GM08714 (cell line): ENCODE data around the gene GPR156.
"Not testable (repeated sequence)": the region's sequence is repeated elsewhere in the genome, so short reads cannot be mapped to it uniquely, and the experiment has no call there.

Experiments
- H3K4me3 ChIP-seq: fragments of 200-500 bp; sonication (Bioruptor generic); 2 replicates; pipeline ENCODE4 v1.5.1; 2014; ENCODE audit warnings: mild to moderate bottlenecking, low read length, inconsistent platforms
- ZNF274 ChIP-seq: IDR thresholded peaks from 2 replicates; pipeline ENCODE4 v1.6.1; 2012; ENCODE audit warnings: mild to moderate bottlenecking, low read depth, low read length

The GPR156 gene

DNA sequence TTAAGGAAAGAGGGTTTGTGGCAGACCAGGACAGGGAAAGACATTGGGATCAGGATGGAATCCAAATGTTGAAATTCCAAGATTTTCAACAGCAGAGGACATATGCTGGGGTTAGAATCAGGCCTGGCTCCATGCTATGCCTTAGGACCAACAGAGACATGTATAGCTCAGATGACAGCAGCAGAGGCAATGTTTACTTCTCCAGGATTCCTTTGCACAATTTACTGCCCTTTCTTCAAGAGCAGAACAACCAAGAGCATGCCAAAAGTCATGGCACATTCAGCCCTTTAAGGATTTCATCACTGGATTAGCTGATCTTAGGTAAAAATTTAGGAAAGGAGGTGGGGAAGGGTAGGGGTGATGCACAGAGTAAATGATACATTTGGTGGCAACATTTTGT lies 121.2 kb downstream of the GPR156 start:
- no peak overlapping the region for H3K4me3 ChIP-seq
- TF ChIP-seq ZNF274 = no peak

DNA sequence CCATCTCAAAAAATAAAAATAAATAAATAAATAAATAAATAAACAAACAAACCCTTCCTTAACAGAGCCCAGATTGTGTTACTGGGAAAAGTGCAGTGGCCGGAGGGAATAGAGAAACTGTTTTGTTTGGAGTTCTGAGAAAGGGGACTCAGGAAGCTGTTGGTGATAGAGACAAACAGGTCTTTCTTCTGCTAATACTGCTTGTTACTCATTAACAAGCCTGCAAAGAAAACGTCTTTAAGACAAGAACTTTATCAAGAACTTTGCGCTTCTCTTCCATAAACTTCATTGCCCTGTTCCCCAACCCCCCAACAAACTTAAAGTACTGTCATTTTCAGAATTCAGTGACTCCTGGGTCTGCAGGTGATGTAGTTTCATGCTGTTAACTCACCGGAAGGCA lies 122.0 kb downstream of the GPR156 start:
- H3K4me3 ChIP-seq = no peak overlapping the region
- TF ChIP-seq ZNF274 = no peak

DNA sequence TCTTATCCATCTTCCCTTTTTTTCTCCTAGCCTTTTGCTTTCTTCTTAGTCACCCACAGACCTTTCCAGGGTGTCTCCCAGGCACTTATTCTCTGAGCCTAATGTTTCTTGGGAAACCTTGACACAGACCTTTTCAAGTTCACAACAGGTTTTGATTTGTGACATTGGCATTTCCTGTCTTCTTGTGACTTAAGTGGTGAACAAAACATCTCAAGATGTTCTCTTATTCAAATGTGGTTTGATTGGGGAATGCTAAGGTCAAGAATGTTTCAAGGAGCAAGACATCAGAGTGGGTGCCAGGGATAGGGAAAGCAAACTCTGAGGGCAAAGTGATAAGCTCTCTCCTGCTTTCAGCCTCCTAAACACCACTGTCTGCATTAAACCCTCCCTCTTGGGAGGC lies 122.6 kb downstream of the GPR156 start:
- no peak for TF ChIP-seq ZNF274
- H3K4me3 ChIP-seq = no peak overlapping the region

DNA sequence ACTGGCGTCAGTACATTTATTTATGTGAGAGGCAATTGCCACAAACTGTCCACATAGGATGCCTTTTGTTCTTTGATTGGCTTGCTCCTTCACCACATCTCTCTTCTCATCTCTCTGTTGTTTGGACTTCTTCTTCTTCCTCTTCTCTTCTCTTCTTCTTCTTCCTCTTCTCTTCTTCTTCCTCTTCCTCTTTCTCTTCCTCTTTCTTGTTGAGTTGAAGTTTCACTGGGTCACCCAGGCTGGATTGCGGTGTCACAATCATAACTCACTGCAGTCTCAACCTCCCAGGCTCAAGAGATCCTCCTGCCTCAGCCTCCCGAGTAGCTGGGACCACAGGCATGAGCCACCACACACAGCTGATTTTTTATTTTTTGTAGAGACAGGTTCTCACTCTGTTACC lies 123.1 kb downstream of the GPR156 start:
- TF ChIP-seq ZNF274 = no peak
- no peak overlapping the region for H3K4me3 ChIP-seq

DNA sequence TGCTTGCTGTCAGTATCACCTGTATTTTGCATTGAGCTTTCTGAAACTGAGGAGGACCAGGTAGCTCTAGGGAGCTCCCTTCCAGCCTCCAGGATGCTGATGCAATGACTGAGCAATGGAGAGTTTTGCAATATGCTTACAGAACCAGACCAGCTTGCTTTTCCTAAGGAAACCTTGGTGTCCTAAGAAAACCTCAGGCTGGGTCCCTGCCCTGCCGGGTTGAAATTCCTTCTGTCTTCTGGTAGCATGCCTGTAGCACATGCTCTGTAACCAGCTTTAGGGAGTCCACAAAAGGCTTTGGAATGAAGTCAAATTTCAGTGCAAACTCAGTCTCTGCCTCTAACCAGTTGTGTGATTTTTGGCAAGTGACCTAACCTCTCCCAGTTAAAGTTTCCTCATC lies 125.0 kb downstream of the GPR156 start:
- no peak overlapping the region for H3K4me3 ChIP-seq
- no peak for TF ChIP-seq ZNF274

DNA sequence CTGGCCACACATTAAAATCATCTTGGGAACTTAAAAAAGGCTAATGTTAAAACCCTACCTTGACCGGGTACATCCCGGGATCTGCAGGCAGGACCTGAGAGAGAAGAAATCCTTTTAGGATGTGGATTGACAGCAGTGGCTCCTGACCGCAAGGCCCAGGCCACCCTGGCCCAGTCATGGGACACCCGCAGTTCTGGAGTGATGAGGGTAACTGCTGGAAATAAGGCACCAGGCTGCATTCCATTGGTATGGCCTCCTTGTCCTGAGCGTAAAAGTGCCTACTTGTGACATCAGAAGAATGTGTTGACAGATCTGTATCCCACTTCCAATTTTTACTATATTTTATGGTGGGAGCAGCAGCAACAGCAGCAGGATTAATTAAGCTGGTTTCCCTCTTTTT lies 127.3 kb downstream of the GPR156 start:
- no peak for TF ChIP-seq ZNF274
- H3K4me3 ChIP-seq = no peak overlapping the region

DNA sequence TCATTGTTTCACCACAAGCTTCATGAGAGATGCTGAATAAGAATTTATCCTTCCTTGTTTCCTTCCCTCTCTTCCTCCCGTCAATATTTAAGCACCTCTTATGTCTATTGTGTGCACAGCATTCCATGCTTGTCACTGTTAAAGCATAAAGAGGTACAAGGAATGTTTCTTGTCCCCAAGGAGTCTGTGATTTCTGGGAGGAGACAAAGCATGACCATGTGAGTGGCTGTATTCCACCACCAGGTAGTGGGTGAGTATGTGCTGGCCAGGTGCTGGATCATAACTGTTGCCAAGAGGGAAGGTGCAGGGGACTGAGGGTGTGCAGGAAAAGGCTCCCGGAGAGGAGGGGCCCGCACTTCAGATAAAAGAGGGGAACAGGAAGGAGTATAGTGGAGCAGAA lies 127.9 kb downstream of the GPR156 start:
- TF ChIP-seq ZNF274 = no peak
- H3K4me3 ChIP-seq = no peak overlapping the region

DNA sequence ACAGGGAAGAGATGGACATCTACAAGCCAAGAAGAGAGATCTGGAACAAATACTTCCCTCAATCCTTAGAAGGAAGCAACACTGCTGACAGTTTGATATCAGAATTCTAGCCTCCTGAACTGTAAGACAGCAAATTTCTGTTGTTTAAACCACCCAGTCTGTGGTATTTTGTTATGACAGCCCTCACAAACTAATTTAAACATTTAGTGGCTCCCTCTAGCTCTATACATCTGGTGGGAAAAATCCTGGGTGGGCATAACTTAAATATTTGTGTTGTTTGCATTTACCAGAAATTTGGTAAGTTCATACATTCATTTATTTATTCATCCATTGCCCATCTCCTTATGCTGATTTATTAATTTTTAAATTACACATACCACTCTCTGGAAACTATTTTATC lies 128.3 kb downstream of the GPR156 start:
- H3K4me3 ChIP-seq = no peak overlapping the region
- no peak for TF ChIP-seq ZNF274

DNA sequence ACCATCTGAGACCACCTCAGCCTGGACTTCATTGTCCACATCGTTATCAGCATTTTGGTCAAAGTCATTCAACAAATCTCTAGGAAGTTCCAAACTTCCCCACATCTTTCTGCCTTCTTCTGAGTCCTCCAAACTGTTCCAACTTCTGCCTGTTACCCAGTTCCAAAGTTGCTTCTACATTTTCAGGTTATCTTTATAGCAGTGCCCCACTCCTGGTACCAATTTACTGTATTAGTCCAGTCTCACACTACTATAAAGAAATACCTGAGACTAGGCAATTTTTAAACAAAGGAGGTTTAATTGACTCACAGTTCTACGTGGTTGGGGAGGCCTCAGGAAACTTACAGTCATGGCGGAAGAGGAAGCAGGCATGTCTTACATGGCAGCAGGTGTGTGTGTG lies 129.3 kb downstream of the GPR156 start:
- H3K4me3 ChIP-seq = not testable (repeated sequence)

DNA sequence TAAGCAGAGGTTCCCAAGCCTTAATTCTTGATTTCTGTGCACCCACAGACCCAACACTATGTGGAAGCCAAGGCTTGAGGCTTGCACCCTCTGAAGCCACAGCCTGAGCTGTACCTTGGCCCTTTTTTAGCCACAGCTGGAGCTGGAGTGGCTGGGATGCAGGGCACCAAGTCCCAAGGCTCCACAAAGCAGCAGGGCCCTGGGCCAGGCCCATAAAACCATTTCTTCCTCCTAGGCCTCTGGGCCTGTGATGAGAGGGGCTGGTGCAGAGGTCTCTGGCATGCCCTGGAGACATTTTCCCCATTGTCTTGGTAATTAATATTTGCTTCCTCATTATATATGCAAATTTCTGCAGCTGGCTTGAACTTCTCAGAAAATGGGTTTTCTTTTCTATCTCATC lies 129.9 kb downstream of the GPR156 start:
- no peak overlapping the region for H3K4me3 ChIP-seq
- no peak for TF ChIP-seq ZNF274

DNA sequence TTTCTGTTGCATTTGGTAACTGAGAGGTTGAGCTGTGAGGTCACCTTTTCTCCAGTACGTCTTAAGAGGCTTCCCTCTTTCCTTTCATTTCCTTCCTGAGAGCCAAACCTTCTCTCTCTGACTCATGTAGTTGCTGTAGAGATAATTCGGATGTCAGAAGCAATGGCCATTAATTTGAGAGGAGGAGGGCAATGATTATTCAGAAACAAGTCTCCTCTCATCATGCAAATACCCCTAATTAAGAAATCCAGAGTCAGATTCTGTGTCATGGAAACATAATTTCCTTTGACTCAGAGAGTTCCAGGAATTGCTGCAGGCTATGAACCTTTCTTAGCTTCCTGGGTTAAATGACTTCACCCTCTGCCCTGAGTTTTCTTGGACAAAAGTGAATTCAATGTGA lies 131.7 kb downstream of the GPR156 start:
- no peak overlapping the region for H3K4me3 ChIP-seq
- TF ChIP-seq ZNF274 = no peak

DNA sequence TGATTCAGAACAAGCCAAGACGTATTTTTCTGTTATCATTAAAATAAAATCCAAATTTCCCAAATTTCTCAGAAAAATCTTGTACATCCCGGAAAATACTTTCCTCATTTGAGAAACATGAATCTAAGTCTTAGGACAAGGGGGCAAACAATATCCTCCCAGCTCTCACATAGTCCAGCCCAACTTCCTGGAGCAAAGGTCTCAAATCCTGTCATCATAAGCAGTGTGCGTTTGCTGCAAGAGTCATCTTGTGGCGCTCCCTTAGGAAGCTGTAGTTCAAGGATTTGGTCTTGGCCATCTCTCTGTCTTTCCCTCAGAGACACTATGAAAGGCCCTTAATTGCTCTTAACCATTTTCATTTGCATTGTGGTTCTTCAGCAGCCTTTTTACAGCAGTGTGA lies 133.2 kb downstream of the GPR156 start:
- no peak overlapping the region for H3K4me3 ChIP-seq
- TF ChIP-seq ZNF274 = no peak

DNA sequence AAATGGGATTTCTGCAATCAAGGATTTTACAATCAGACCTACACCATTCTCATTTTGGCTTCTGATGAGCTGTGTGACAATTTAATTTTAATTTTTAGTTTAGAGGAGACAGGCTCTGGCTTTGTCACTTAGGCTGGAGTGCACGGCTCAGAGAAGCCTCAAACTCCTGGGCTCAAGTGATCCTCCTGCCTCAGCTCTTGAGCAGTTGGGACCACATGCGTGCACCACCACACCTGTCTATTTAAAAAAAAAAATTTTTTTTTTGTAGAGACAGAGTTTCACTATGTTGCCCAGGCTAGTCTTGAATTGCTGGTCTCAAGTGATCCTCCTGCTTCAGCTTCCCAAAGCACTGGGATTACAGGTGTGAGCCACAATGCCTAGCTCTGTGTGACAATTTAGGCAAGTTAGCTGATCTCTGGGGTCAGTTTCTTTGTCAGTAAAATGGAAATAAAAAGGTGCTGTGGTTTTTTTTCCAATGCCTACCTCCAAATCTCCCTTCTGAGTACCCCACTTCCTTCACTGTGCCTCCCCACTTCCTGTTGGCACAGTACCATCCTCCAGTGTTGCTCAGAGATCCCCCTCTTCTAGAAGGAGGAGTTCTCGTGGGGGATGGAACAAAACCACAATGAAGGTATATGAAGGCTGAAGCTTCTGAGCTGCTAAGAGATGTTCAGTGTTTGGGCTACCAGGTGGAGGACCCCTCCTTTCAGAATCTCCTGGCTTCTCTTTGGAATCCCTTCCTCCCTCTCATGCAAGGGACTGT lies 136.7 kb downstream of the GPR156 start:
- TF ChIP-seq ZNF274 = no peak

DNA sequence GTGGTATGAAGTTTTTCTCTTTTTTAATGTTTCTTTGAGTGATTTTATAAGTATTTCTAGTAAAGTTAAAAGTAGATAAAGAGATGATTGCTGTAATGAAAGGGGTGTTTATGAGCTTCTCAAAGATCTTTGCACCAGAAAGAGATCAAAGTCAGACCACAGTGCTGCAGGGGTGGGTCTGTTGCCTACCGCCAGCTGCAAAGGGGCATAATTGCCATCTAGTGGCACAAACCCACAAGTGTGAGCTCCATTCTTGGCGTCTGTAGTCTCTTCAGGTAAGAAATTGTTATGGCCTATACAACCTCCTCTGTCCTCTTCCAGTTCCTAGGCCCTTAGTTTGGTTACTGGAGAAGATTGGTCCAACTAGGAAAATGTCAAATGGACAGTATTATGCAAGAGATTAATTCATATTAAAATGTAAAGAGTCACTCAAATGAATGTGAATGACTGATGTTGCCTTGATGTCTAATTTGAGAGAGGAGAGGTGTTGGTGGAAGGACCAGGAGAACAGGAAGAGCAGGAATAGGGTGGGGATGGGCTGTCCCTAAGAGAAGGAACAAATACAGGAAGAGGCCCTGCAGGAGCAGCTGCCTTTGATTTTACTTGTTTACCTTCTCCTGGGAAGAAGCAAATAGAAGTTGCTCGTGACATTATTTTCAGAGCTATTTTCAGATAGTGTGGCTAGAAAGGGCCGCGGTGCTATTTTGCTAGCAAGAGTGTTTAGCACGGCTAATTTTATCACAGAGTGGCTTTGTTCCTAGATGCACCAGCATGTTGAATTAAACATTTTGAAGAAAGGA lies 137.8 kb downstream of the GPR156 start:
- H3K4me3 ChIP-seq = no peak overlapping the region
- no peak for TF ChIP-seq ZNF274

More for the DNA sequence above, 136.7 kb downstream of the GPR156 start:
- H3K4me3 ChIP-seq = no peak overlapping the region

DNA sequence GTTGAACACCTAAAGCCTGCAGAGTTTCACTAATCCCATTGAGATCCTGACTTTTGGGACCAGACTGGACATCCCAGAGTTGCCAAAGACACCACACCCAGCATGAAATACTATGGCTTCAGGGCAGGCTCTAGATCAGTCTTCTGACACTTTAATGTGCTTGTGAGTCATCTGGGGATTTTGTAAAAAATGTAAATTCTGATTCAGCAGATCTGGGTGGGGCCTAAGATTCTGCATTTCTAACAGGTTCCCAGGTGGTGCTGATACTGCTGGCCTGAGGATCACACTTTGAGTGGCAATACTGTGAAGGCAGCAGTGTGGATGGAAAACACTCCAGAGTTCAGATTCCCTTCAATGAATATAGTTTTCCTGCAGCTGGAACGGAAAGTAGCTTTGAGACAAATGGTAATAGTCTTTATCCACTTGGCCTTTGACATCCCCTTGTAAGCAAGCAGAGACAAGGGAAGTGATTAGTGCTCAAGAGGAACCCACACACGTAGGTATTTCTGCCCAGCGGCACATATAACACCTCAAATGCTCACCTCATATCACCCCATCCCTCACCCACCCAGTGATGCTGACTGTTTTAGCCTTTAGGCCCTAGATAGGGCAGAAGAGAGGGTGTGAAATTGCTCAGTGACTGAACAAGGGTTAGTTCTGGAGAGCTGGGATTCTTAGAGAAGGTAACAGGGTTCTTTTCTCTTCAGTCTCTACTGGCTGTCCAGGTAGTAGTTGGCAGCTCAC lies 139.3 kb downstream of the GPR156 start:
- no peak overlapping the region for H3K4me3 ChIP-seq
- no peak for TF ChIP-seq ZNF274
